Measurements from ENCODE around the gene SLC8A3.

GRCh38 chr14:70127186-70127585 is 61.6 kb downstream of the SLC8A3 start:
- no peak for TF ChIP-seq EZH2 (IDR thresholded peaks at IDR 0.05; ENCODE audit: insufficient read depth, poor library complexity, severe bottlenecking)
- no peak for TF ChIP-seq EZH2phosphoT487 (IDR thresholded peaks at IDR 0.05; ENCODE audit: insufficient read depth, low read depth)
